Activated naive CD4-positive, alpha-beta T cell (primary cell): ENCODE data around the gene MXD4.

ENCODE experiments used
- DNase-seq, 4 experiments: peaks; one replicate each; lab custom pipeline; 2025; lab: John Stamatoyannopoulos, UW

MXD4 gene

GRCh38 chr4:2262145-2262943 is 435 bp upstream of the MXD4 start:
- peak; percentile 93 to 97 (median 95) for DNase-seq

GRCh38 chr4:2261110-2261852 is 628 bp downstream of the MXD4 start:
- DNase-seq, result peak in 2 of 4 experiments; percentile 38 to 58

- DNase-seq, result no peak
These were observed 1.4 kb downstream of the MXD4 start for GRCh38 chr4:2260344-2261109.

GRCh38 chr4:2259541-2260343 is 2.2 kb downstream of the MXD4 start:
- DNase-seq, result no peak

- DNase-seq, result no peak
These were observed 2.8 kb downstream of the MXD4 start for GRCh38 chr4:2259036-2259540.

GRCh38 chr4:2258091-2259035 is 3.5 kb downstream of the MXD4 start:
- no peak for DNase-seq

- no peak for DNase-seq
These were observed 4.4 kb downstream of the MXD4 start for GRCh38 chr4:2257361-2258081.

- DNase-seq, result no peak
These were observed 5.1 kb downstream of the MXD4 start for GRCh38 chr4:2256781-2257191.

- no peak for DNase-seq
These were observed 5.7 kb downstream of the MXD4 start for GRCh38 chr4:2256156-2256731.

- DNase-seq, result no peak
These were observed 6.3 kb downstream of the MXD4 start for GRCh38 chr4:2255501-2256155.

- DNase-seq, result no peak
These were observed 7.0 kb downstream of the MXD4 start for GRCh38 chr4:2254665-2255500.

GRCh38 chr4:2253160-2254084 is 8.5 kb downstream of the MXD4 start:
- no peak for DNase-seq

GRCh38 chr4:2252530-2253091 is 9.3 kb downstream of the MXD4 start:
- no peak for DNase-seq

- no peak for DNase-seq
These were observed 9.9 kb downstream of the MXD4 start for GRCh38 chr4:2251795-2252529.

GRCh38 chr4:2251073-2251794 is 10.7 kb downstream of the MXD4 start:
- no peak for DNase-seq
